NCI-H524 (cell line): ENCODE results near the gene SRRM3.
"Not testable (repeated sequence)": the region's sequence is repeated elsewhere in the genome, so short reads cannot be mapped to it uniquely, and the experiment has no call there.

Source experiments
- DNase-seq, 2 experiments: peaks; one replicate each; lab custom pipeline; 2025; lab: John Stamatoyannopoulos, UW

SRRM3 gene

GRCh38 chr7:76291351-76292212 is 89.9 kb downstream of the SRRM3 start:
- DNase-seq, result peak; percentile 60 to 71

- DNase-seq, result no peak
These were observed 90.5 kb downstream of the SRRM3 start for GRCh38 chr7:76292213-76292573.

DNA sequence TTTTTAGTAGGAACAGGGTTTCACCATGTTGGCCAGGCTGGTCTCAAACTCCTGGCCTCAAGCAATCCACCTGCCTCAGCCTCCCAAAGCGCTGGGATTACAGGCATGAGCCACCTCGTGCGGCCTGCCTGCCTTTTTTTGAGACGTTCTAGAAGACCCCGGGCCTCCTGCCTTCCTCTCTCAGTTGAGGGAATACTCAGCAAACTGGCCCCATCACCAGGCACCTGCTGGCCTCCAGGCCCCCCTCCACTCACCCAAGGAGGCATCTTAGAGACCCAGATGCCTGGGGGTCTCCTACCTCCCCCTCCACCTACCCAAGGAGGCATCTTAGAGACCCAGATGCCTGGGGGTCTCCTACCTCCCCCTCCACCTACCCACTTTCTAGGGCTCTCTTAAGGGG is 91.2 kb downstream of the SRRM3 start:
- DNase-seq, result not testable (repeated sequence)

DNA sequence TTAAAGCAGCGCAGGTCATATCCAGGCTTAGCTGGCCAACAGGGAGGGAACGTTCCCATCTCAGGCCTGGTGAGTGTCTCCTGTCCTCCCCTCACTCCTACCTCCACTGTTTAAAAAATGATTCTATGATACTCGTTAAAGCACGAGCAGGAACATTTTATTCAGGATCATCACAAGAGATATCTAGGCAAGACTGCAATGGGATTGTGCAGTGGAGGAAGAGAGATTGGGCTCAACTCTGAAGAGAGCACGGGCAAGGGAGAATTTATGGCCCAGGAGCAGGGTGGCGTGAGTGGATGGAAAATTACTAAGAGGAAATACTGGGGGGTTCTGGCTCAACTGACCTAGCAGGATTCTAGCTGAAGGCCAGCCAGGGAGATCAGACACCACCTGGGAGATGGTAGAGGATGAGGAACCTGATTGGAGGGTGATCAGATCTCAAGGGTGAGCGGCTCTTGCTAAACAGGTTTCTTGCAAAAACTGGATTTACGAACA is 91.8 kb downstream of the SRRM3 start:
- DNase-seq, result no peak

DNA sequence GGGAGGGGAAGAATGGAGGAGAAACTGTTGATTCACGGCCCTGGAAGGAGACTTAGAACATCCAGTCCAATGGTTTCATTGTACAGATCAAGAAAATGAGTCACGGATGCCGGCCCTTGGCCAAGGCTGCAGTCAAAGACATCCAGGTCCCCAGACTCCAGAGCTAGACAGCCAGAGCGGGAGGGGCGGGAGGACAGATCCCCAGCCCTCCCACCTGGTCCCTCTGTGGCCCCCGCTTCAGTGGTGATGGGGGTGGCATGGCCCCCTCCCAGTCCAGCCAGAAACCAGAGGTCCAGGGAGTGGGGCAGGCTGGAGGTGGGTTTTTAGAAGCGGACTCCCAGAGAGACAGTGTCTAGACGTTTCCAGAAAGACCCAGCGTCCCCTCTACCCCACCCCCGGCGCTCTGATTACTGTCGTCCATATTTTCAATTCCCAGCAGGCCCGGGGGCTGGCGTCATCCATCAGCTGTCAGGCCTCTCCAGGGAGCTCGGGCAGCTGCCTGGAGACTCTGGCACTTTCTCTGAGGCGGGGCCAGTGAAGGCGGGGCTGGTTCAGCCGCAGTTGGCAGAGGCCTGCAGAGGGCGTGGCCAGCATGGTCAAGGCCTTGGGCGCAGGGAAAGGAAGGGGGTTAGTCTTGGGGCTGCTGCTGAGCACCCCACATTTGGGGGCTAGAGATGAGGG is 92.8 kb downstream of the SRRM3 start:
- peak; percentile 87 to 92 for DNase-seq

- no peak for DNase-seq
These were observed 95.3 kb downstream of the SRRM3 start for GRCh38 chr7:76296743-76297740.

GRCh38 chr7:76300166-76300731 is 98.6 kb downstream of the SRRM3 start:
- DNase-seq, result no peak

DNA sequence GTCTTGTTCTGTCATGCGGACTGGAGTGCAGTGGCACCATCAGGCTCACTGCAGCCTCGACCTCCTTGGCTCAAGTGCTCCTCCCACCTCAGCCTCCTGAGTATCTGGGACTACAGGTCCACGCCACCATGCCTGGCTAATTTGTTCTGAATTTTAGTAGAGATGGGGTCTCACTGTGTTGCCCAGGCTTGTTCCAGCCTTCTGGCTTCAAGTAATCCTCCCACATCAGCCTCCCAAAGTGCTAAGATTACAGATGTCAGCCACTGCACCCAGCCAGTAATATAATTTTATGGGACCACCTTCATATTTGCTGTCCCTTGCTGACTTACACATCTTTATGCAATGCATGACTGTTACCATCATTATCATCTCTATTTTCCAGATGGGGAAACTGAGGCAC is 99.3 kb downstream of the SRRM3 start:
- DNase-seq, result no peak

DNA sequence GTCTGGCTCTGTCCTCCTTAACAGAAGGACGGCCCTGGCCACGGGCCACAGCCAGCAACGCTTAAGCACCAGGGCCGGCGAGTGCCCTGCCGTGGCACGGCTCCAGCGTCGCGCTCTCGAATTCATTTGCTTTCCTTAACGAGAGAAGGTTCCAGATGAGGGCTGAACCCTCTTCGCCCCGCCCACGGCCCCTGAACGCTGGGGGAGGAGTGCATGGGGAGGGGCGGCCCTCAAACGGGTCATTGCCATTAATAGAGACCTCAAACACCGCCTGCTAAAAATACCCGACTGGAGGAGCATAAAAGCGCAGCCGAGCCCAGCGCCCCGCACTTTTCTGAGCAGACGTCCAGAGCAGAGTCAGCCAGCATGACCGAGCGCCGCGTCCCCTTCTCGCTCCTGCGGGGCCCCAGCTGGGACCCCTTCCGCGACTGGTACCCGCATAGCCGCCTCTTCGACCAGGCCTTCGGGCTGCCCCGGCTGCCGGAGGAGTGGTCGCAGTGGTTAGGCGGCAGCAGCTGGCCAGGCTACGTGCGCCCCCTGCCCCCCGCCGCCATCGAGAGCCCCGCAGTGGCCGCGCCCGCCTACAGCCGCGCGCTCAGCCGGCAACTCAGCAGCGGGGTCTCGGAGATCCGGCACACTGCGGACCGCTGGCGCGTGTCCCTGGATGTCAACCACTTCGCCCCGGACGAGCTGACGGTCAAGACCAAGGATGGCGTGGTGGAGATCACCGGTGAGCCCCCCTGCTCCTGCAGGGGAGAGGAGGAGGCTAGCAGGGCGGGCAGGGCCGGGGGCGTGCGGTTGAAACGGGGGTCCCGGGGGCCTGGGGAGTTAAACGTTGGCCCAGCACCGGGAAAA is 100.9 kb downstream of the SRRM3 start, which contains the start of gene HSPB1:
HSPB1 (plus strand) TSS at position 327 of the 855 bp plus-strand sequence; CDS start at position 367, 40 bp downstream.
- peak; percentile 74 to 82 for DNase-seq

- peak; percentile 63 to 67 for DNase-seq
These were observed 101.8 kb downstream of the SRRM3 start for GRCh38 chr7:76303202-76304147.

- no peak for DNase-seq
These were observed 103.2 kb downstream of the SRRM3 start for GRCh38 chr7:76304888-76305375.

DNA sequence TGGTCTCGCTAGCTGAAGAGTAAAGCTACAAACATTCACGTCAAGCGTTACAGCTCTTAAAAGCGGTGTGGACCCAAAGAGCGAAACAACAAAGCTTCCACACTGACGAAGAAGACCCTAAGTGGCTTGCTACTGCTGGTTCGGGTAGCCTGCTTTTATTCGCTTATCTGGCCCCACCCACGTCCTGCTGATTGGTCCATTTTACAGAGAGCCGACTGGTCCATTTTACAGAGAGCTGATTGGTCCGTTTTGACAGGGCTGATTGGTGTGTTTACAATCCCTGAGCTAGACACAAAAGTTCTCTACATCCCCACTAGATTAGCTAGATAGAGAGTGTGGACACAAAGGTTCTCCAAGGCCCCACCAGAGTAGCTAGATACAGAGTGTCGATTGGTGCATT is 107.2 kb downstream of the SRRM3 start:
- not testable (repeated sequence) for DNase-seq

- DNase-seq, result not testable (repeated sequence)
These were observed 107.8 kb downstream of the SRRM3 start for GRCh38 chr7:76309341-76310101.

GRCh38 chr7:76310102-76310957 is 108.6 kb downstream of the SRRM3 start:
- peak; percentile 80 to 86 for DNase-seq

- DNase-seq, result not testable (repeated sequence)
These were observed 110.1 kb downstream of the SRRM3 start for GRCh38 chr7:76311838-76312237.

DNA sequence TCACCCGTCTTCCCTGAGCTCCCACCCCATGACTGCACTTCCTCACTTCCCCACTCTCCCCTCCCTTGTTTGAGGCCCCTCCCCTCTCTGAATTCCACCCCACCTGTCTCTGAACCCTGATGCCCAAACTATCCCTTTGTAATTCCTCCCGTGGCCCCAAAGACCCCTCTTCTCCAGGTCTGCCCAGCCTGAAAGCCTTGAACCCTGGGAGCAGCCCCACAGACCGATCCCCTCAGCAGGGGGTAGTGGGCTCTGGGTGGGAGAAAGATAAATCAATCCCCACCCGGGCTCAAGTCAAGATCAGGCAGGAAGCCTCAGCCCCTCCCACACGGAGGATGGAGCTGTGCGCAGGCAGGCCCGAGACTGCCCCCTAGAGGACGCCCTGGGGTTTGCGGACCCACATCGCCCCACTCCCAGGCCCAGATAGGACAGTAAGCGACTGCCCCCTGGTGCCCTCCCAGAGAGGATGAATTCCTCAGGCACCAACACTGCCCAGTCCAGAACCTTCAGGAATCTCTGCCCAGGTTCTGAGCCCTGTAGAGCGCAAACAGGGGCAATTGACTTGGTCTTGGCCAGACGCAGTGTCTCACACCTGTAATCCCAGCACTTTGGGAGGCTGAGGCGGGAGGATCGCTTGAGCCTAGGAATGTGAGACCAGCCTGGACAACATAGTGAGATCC is 112.5 kb downstream of the SRRM3 start:
- DNase-seq, result peak; percentile 65 to 88

GRCh38 chr7:76314740-76315139 is 113.0 kb downstream of the SRRM3 start:
- not testable (repeated sequence) for DNase-seq
